Measurements from ENCODE around the gene ADAMTSL1. TPM values are rescaled to one million over a fixed set of nuclear protein-coding genes. Genes with fewer than 3 reads are reported as not detected.

Gene ADAMTSL1
- total RNA-seq, 1 donor = 0.10 TPM

DNA sequence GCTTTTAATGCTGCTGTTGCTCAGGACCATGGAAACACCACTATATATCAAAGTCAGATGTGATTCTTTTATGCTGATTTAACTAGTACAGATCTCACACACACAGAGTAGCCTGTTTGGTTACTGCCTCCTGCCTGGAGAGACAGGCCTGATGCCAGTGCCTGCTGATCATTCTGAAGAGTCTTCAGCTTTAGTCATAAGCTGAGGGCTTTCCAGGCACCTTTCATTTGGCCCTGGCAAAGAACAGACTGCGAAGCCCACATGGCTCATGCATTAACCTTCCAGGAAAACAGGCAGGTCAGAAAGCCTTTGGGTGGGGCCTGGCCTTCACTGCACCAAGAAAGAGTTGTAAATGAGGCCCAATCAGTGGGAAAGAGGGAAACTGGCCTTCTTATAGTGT is 414.3 kb downstream of the ADAMTSL1 start:
- H3K4me1 ChIP-seq (ENCODE audit: insufficient read depth, low read length) = no peaks in the 10 kb centered on the region
- H3K27me3 ChIP-seq (ENCODE audit: insufficient read depth, low read length) = no peaks in the 10 kb centered on the region
- H3K4me3 ChIP-seq (ENCODE audit: low read length) = no peak overlapping the region
- no peaks in the 10 kb centered on the region for H3K9me3 ChIP-seq (ENCODE audit: low read depth, low read length)

DNA sequence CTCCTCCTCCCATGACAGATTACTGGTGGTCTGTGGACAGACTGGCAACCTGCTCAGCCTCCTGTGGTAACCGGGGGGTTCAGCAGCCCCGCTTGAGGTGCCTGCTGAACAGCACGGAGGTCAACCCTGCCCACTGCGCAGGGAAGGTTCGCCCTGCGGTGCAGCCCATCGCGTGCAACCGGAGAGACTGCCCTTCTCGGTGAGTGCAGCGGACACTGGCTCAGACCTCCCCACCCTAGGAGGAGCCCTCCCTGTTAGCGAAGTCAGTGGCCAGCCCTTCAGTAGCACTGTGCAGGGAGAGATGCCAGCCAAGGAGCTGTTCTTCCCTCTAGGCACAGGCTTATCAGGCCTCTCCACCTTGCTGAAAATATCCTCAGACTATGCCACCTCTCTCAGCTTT is 415.6 kb downstream of the ADAMTSL1 start:
- H3K27me3 ChIP-seq (ENCODE audit: insufficient read depth, low read length) = no peaks in the 10 kb centered on the region
- H3K4me3 ChIP-seq (ENCODE audit: low read length) = no peak overlapping the region
- no peaks in the 10 kb centered on the region for H3K9me3 ChIP-seq (ENCODE audit: low read depth, low read length)
- no peaks in the 10 kb centered on the region for H3K4me1 ChIP-seq (ENCODE audit: insufficient read depth, low read length)

DNA sequence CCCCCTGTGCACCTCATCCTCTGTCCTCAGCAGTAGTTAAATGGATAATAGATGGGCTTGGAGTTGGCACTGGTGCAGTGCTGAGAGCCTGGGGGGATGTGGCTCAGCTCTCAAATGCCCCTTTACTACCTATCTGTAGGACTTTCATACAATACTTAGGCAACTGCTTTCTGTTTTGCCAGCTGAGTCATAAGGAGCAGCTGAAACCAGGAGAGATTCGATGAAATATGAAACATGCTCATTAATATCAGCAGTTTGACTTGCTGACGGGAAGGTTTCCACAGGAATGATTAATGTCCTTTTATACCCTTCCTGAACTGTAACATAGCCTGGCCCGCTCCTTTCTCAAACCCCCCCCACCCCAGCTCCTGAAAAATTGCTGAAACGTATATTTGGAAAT is 416.4 kb downstream of the ADAMTSL1 start:
- no peaks in the 10 kb centered on the region for H3K9me3 ChIP-seq (ENCODE audit: low read depth, low read length)
- H3K4me1 ChIP-seq (ENCODE audit: insufficient read depth, low read length) = no peaks in the 10 kb centered on the region
- no peak overlapping the region for H3K4me3 ChIP-seq (ENCODE audit: low read length)
- no peaks in the 10 kb centered on the region for H3K27me3 ChIP-seq (ENCODE audit: insufficient read depth, low read length)

DNA sequence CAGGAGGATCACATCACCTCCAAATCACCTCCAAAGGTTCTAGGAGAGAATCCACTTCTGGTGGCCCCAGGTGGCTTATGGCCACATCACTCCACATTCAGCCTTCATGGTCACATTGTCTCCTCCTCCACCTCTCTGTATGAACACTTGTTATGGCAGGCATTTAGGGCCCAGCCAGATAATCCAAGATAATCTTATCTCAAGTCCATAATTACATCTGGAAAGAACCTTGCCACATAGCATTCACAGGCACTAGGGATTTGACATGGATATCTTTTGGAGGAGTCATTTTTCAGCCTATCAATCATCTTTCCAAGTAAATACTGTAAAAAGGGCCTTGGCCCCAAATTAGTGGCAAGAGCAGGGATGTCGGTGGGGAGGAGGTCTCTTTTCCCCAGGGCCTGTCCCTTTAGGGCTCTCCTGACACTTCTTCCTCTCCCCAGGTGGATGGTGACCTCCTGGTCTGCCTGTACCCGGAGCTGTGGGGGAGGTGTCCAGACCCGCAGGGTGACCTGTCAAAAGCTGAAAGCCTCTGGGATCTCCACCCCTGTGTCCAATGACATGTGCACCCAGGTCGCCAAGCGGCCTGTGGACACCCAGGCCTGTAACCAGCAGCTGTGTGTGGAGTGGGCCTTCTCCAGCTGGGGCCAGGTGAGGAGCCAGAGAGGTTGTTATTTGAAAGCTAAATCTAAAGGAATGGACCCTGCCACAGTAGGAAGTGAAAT is 418.2 kb downstream of the ADAMTSL1 start:
- H3K4me3 ChIP-seq (ENCODE audit: low read length) = no peak overlapping the region
- peaks cover 4% of the 10 kb centered on the region for H3K9me3 ChIP-seq (ENCODE audit: low read depth, low read length)
- H3K4me1 ChIP-seq (ENCODE audit: insufficient read depth, low read length) = no peaks in the 10 kb centered on the region
- no peaks in the 10 kb centered on the region for H3K27me3 ChIP-seq (ENCODE audit: insufficient read depth, low read length)

DNA sequence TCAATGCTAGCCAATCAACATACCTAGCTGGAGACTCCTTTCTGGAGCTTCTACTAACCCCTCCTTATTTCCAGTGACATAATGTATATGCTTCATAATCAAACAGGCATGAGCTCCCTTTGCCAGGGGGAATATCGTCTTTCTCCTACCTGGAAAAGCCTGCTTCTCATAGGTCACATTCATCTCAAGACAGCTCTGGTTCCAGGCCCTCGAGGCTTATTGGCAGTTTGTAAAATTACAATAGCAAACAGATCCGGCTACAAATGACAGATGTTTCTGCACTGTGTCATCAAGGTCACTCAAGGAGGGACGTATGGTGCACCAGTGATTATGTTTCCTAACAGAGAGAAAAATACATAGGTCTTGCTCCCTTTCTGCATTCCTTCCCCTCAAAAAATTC is 419.1 kb downstream of the ADAMTSL1 start:
- Histone ChIP-seq H3K9me3 (ENCODE audit: low read depth, low read length) (peaks cover 4% of the 10 kb centered on the region), H3K4me1 (ENCODE audit: insufficient read depth, low read length) (no peaks in the 10 kb centered on the region), H3K4me3 (ENCODE audit: low read length) (no peak overlapping the region), H3K27me3 (ENCODE audit: insufficient read depth, low read length) (no peaks in the 10 kb centered on the region)

DNA sequence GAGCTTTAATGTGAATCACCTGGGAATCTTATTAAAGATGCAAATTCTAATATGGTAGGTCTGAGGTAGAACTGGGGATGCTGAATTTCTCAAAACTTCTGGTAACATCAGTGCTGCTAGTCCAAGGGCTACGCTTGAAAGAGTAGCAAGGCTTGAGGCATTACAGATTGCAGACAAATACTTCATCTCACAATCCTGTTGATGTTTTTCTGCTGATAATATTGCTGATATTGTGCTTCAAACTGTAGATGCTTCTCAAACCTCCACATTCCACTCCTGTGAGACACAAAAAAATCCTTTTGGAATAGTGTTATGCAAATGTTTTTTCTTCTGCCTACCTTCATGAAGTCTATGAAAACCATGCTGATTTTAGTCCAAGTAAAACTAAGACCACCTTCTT is 419.5 kb downstream of the ADAMTSL1 start:
- no peaks in the 10 kb centered on the region for H3K27me3 ChIP-seq (ENCODE audit: insufficient read depth, low read length)
- H3K9me3 ChIP-seq (ENCODE audit: low read depth, low read length) = peaks cover 4% of the 10 kb centered on the region
- no peaks in the 10 kb centered on the region for H3K4me1 ChIP-seq (ENCODE audit: insufficient read depth, low read length)
- no peak overlapping the region for H3K4me3 ChIP-seq (ENCODE audit: low read length)

DNA sequence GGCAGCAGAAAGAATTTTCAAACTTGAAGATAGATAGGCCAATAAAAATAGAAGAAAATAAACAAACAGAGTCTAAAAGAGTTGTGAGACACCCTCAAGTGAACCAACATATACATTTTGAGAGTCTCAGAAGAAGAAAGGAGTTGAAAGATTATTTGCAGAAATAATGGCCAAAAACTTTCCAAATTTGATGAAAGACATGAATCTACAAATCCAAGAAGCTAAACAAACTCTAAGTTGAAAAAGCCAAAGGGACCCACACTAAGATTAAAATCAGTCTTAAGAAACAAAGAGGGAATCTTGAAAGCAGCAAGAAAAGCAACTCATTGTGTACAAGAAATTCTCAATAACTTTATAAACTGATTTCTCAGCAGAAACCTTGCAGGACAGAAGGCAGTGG is 422.1 kb downstream of the ADAMTSL1 start:
- Histone ChIP-seq H3K9me3 (ENCODE audit: low read depth, low read length) (peaks cover 4% of the 10 kb centered on the region), H3K27me3 (ENCODE audit: insufficient read depth, low read length) (no peaks in the 10 kb centered on the region)

DNA sequence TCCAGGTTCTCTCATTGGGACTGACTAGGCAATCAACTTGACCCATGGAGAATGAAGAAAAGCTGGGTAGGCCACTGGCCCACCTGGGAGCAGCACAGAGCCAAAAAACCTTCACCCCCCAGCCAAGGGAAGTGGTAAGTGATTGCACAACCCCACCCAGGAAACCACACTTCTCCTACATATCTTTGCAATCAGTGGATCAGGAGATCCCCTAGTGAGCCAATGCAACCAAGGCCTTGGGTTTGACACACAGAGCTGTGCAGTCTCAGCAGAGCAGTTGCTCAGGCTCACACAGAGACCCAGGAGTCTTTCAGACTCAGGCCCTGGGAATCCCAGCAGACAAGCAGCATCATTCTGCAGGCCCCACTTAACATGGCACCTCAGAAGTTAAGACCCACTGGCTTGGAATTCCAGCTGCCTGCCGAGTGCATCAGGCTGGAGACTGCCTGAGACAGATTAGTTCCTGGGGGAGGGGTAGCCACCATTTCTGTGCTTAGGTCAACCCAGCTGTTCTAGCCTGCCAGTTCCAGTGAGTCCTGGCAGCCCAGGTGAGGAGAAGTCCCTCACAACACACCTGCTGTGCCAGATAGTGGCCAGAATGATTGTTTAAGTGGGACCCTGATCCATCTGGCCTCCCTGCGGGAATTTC is 422.7 kb downstream of the ADAMTSL1 start:
- Histone ChIP-seq H3K4me1 (ENCODE audit: insufficient read depth, low read length) (no peaks in the 10 kb centered on the region), H3K27me3 (ENCODE audit: insufficient read depth, low read length) (no peaks in the 10 kb centered on the region), H3K9me3 (ENCODE audit: low read depth, low read length) (peaks cover 7% of the 10 kb centered on the region), H3K4me3 (ENCODE audit: low read length) (no peak overlapping the region)

More for the DNA sequence above, 422.1 kb downstream of the ADAMTSL1 start:
- Histone ChIP-seq H3K4me1 (ENCODE audit: insufficient read depth, low read length) (no peaks in the 10 kb centered on the region), H3K4me3 (ENCODE audit: low read length) (no peak overlapping the region)

DNA sequence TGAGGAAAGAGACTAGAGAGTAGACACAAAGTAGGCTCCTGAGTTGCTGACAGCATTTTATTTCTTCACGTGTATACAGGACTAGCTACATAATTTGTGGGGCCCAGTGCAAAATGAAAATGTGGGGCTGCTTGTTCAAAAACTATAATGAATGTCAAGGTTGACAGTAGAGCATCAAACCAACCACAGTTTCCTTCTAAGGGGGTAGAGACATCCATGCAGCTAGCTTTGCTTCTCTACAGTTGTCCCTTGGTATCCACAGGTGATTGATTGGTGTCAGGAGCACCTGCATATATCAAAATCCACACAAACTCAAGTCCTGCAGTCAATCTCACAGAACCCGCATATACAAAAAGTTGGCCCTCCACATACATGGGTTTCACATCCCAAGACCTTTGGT is 429.5 kb downstream of the ADAMTSL1 start:
- H3K4me3 ChIP-seq (ENCODE audit: low read length) = no peak overlapping the region
- no peaks in the 10 kb centered on the region for H3K4me1 ChIP-seq (ENCODE audit: insufficient read depth, low read length)
- no peaks in the 10 kb centered on the region for H3K27me3 ChIP-seq (ENCODE audit: insufficient read depth, low read length)
- peaks cover 11% of the 10 kb centered on the region for H3K9me3 ChIP-seq (ENCODE audit: low read depth, low read length)

DNA sequence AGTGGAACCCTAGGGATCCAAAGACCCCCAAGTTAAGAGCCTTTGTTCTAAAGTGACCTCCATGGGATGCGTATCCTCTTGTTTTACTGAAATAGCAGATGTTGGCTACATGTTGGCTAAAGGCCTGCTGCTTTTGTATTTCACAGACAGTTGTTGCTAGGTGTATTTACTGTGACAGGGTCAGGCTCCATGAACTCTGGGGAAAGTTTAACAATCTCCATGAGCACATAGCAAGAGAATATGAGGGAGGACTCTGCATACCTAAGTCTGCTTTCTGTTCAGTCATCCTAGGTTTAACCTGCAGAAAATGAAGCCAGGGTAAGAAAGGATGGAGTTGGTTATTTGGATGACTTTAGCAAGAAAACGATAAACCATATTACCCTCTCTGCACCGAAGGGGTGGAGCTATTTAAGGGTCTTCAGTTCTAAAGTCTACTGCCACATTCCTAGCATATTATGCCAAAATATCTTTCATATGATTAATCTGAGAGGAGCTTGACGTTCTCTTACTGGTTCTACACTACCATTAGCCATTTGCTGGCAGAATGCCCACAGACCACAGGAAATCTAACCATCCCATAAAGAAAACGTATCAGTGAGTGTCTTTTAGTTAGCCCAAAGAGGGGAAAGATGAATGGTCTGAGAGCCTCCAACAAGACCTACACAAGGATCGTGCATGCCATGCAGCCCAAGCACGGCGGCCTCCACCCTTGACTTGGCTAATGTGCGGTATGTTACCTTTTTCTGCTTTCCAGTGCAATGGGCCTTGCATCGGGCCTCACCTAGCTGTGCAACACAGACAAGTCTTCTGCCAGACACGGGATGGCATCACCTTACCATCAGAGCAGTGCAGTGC is 431.3 kb downstream of the ADAMTSL1 start:
- no peak overlapping the region for H3K4me3 ChIP-seq (ENCODE audit: low read length)
- peaks cover 11% of the 10 kb centered on the region for H3K9me3 ChIP-seq (ENCODE audit: low read depth, low read length)
- H3K4me1 ChIP-seq (ENCODE audit: insufficient read depth, low read length) = no peaks in the 10 kb centered on the region
- no peaks in the 10 kb centered on the region for H3K27me3 ChIP-seq (ENCODE audit: insufficient read depth, low read length)

DNA sequence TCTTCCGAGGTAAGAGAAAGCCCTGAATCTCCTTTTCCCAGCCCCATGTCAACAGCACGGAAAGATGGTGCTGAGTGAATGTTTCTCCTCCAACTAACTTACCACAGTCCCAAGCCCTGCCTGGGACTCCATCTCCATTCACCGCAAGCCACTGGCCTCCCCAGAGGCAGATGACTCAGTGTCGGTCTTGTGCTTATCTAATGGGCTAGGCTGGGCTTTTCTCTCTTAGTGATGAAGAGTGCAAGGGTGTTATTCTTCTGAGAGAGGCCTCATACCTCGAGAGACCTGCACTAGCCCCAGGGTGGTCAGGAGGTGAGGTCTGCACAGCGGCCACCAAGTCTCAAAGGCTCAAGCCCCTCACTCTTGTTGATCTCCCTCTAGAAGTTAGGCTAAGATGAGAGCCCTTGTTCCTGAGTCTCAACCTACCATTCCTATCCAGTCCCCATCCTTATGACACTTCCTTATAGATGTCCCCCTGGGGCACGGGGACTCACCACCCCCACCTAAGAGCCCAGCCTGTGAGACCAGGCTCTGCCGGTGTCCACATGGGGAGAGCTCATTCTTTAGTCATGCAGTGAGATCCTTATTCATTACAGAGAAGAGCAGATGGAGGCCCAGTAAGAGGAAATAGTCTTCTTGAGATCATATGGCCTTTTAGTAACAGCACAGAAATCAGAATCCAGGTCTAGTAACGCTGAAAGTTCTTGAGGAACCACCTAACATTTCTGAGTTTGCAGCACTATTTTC is 432.1 kb downstream of the ADAMTSL1 start:
- Histone ChIP-seq H3K4me3 (ENCODE audit: low read length) (no peak overlapping the region), H3K27me3 (ENCODE audit: insufficient read depth, low read length) (no peaks in the 10 kb centered on the region), H3K4me1 (ENCODE audit: insufficient read depth, low read length) (no peaks in the 10 kb centered on the region), H3K9me3 (ENCODE audit: low read depth, low read length) (peaks cover 11% of the 10 kb centered on the region)

DNA sequence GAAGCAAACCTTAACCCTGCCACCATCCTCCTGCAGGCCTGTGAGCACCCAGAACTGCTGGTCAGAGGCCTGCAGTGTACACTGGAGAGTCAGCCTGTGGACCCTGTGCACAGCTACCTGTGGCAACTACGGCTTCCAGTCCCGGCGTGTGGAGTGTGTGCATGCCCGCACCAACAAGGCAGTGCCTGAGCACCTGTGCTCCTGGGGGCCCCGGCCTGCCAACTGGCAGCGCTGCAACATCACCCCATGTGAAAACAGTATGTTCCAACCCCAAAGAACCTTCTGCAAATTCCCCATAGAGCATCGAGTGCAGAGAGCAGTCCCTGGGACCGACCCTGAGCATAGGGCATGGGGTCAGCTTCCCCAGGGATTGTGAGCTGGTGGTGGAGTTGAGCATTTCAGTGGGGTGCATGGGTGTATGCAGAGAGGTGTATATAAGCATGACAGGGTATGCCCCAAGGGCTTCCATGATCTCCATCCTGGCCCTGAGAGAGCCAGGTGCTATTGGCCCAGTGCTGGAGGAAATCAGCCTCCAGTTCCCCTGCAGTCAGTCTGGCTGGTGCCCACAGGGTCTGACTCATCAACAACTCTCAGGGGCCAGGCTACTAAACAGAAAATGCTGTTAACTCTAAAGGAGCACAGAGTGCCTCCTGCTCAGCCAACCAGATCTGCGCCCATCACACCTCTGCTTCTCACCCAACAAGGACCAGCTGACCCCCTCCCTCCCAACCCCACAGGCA is 432.9 kb downstream of the ADAMTSL1 start:
- Histone ChIP-seq H3K27me3 (ENCODE audit: insufficient read depth, low read length) (no peaks in the 10 kb centered on the region), H3K9me3 (ENCODE audit: low read depth, low read length) (peaks cover 6% of the 10 kb centered on the region), H3K4me3 (ENCODE audit: low read length) (no peak overlapping the region), H3K4me1 (ENCODE audit: insufficient read depth, low read length) (no peaks in the 10 kb centered on the region)

DNA sequence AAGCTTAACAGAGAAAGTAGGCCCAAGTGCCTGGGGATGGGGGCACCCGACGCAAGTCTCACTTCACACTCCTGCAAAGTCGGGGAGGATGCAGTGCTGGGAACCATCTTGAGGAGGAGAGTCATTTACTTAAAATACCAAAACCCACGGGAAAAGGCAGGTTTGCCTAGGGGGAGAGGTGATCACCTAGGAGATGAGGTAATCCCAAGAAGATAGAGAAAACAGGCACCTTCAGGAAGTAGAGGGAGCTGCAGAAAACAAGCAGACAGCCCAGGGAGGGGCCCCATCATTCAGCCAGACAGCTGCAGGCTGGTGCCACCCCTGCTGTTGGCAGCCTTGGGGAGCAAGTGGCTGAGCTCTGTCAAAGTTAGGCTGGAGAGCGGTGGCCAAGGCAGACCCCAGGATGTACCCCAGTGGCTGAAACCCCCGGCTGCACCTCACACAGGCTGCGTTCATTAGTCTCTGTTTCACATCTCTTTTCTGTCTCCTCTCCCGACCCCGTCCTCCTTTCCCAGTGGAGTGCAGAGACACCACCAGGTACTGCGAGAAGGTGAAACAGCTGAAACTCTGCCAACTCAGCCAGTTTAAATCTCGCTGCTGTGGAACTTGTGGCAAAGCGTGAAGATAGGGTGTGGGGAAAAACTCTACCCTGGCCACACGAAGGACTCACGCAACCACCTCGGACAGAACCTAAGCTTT is 434.1 kb downstream of the ADAMTSL1 start:
- Histone ChIP-seq H3K4me3 (ENCODE audit: low read length) (no peak overlapping the region), H3K9me3 (ENCODE audit: low read depth, low read length) (no peaks in the 10 kb centered on the region), H3K27me3 (ENCODE audit: insufficient read depth, low read length) (no peaks in the 10 kb centered on the region), H3K4me1 (ENCODE audit: insufficient read depth, low read length) (no peaks in the 10 kb centered on the region)

All from mononuclear cell (primary cell).